Neural cell (in vitro differentiated cells): Measurements from ENCODE around the gene KCNQ2. TPM values are rescaled to one million over a fixed set of nuclear protein-coding genes. Genes with fewer than 3 reads are reported as not detected.

Experiments
- H2AFZ ChIP-seq: fragments of 200-600, 300-800 bp; sonication (generic), shearing (Covaris generic); 2 replicates; pipeline ENCODE4 v1.6.0; 2014; ENCODE audit warnings: low read depth, mild to moderate bottlenecking, antibody characterized with exemption, low read length, moderate library complexity
- H3F3A ChIP-seq: fragments of 200-600 bp; shearing (Covaris generic); 2 replicates; pipeline ENCODE4 v1.6.1; 2016; ENCODE audit warnings: mild to moderate bottlenecking, moderate library complexity, mixed read lengths, antibody characterized with exemption, low read length; ENCODE audit not compliant: insufficient read depth, poor library complexity, severe bottlenecking
- H3K27ac ChIP-seq: fragments of 200-600, 300-800 bp; sonication (generic), shearing (Covaris generic); 2 replicates; pipeline ENCODE4 v1.5.1; 2014; ENCODE audit warnings: mild to moderate bottlenecking, low read length, moderate library complexity
- H3K27me3 ChIP-seq: fragments of 300-800, 200-600 bp; sonication (generic), shearing (Covaris generic); 2 replicates; pipeline ENCODE4 v1.6.0; 2014; ENCODE audit warnings: mild to moderate bottlenecking, low read depth, low read length, moderate library complexity; ENCODE audit not compliant: insufficient read depth
- H3K36me3 ChIP-seq: fragments of 300-800, 200-600 bp; sonication (generic), shearing (Covaris generic); 2 replicates; pipeline ENCODE4 v1.5.1; 2014; ENCODE audit warnings: mild to moderate bottlenecking, antibody characterized with exemption, low read length, moderate library complexity; ENCODE audit not compliant: insufficient read depth
- H3K4me2 ChIP-seq: fragments of 300-800, 200-600 bp; sonication (generic), shearing (Covaris generic); 2 replicates; pipeline ENCODE4 v1.6.0; 2014; ENCODE audit warnings: mild to moderate bottlenecking, low read length
- H3K4me3 ChIP-seq: fragments of 300-800, 200-600 bp; sonication (generic), shearing (Covaris generic); 2 replicates; pipeline ENCODE4 v1.5.1; 2014; ENCODE audit warnings: mild to moderate bottlenecking, low read length, moderate library complexity
- H3K79me2 ChIP-seq: fragments of 200-600 bp; shearing (Covaris generic); replicated peaks from 2 replicates; pipeline ENCODE4 v1.6.0; 2014; ENCODE audit warnings: mild to moderate bottlenecking, low read length, moderate library complexity; ENCODE audit not compliant: insufficient read depth
- H3K9ac ChIP-seq: fragments of 300-800, 200-600 bp; sonication (generic), shearing (Covaris generic); 2 replicates; pipeline ENCODE4 v1.6.1; 2016; ENCODE audit warnings: mild to moderate bottlenecking, low read length, mixed read lengths
- H3K9me2 ChIP-seq: fragments of 200-600 bp; shearing (Covaris generic); 2 replicates; pipeline ENCODE4 v1.6.1; 2016; ENCODE audit warnings: mild to moderate bottlenecking, low read length, mixed read lengths; ENCODE audit not compliant: insufficient read depth
- H3K9me3 ChIP-seq: fragments of 200-600, 300-800 bp; sonication (generic), shearing (Covaris generic); 2 replicates; pipeline ENCODE4 v1.6.1; 2016; ENCODE audit warnings: mild to moderate bottlenecking, mixed run types, low read length, moderate library complexity, mixed read lengths
- H4K20me1 ChIP-seq: fragments of 200-600 bp; shearing (Covaris generic); 2 replicates; pipeline ENCODE4 v1.6.1; 2016; ENCODE audit warnings: mild to moderate bottlenecking, mixed run types; ENCODE audit not compliant: insufficient read depth
- EP300 ChIP-seq: fragments of 450-650 bp; conservative IDR thresholded peaks from 2 replicates; pipeline ENCODE4 v1.6.1; 2014; ENCODE audit warnings: antibody characterized with exemption, mild to moderate bottlenecking, moderate library complexity; ENCODE audit not compliant: poor library complexity, severe bottlenecking
- EZH2 ChIP-seq: fragments of 200-600, 300-800 bp; shearing (Covaris generic), sonication (generic); IDR thresholded peaks from 2 replicates; pipeline ENCODE4 v1.6.1; 2014; ENCODE audit warnings: antibody characterized with exemption, low read length, borderline replicate concordance, mild to moderate bottlenecking; ENCODE audit not compliant: insufficient read depth, poor library complexity, severe bottlenecking
- MXI1 ChIP-seq: fragments of 450-650 bp; conservative IDR thresholded peaks from 2 replicates; pipeline ENCODE4 v1.6.1; 2014; ENCODE audit warnings: antibody characterized with exemption, mild to moderate bottlenecking; ENCODE audit not compliant: poor library complexity, severe bottlenecking
- POLR2AphosphoS5 ChIP-seq: IDR thresholded peaks from 2 replicates; pipeline ENCODE4 v1.6.1; 2012
- RAD21 ChIP-seq: fragments of 450-650 bp; conservative IDR thresholded peaks from 2 replicates; pipeline ENCODE4 v1.6.1; 2014; ENCODE audit warnings: antibody characterized with exemption, mild to moderate bottlenecking, moderate library complexity
- SMC3 ChIP-seq: fragments of 450-650 bp; conservative IDR thresholded peaks from 2 replicates; pipeline ENCODE4 v1.6.1; 2014; ENCODE audit warnings: antibody characterized with exemption, mild to moderate bottlenecking, moderate library complexity; ENCODE audit not compliant: poor library complexity
- TAF1 ChIP-seq: IDR thresholded peaks from 2 replicates; pipeline ENCODE4 v1.6.1; 2012; ENCODE audit warnings: low read depth
- polyA plus RNA-seq: library from polyadenylated mRNA; depleted of rRNA; stranded (reverse); fragments of >200 nt; gene quantifications from 2 replicates; pipeline ENCODE4 v1.2.3, GENCODE V29; 2014
- TF ChIP-seq, protein P1 (sequence below): fragments of 450-650 bp; IDR thresholded peaks from 2 replicates; pipeline ENCODE4 v1.5.1; 2014; ENCODE audit warnings: antibody characterized with exemption, mild to moderate bottlenecking, moderate library complexity; ENCODE audit not compliant: poor library complexity, severe bottlenecking
- TF ChIP-seq, protein P2 (sequence below): IDR thresholded peaks from 2 replicates; pipeline ENCODE4 v1.6.1; 2012; ENCODE audit warnings: borderline replicate concordance

The KCNQ2 gene
- polyA plus RNA-seq, 1 donor from 2014 or later = 84.7 TPM

DNA sequence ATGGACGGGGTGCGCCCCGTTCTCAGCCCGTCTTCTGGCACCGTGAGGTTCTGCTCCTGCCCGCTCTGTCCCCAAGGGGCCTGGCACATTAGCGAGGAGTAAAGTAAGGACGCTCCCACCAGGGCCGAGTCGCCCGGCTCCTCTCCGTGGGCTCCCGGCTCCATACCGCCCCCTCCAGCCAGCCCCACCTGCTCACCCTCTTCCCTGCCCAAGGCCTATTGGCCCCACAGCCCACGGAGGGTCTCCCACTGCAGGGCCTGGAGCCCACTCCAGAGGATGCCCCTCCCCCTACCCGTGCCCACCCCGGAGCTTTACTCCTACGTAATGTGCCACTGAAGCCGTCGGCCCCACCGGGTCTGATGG, 63.8 kb downstream of the KCNQ2 start:
- H3K4me2 ChIP-seq = no peak overlapping the region
- no peaks in the 10 kb centered on the region for H3K36me3 ChIP-seq
- no peaks in the 10 kb centered on the region for H3K79me2 ChIP-seq
- no peak overlapping the region for H3K9ac ChIP-seq
- no peak overlapping the region for H3K4me3 ChIP-seq
- no peaks in the 10 kb centered on the region for H3K9me3 ChIP-seq
- no peaks in the 10 kb centered on the region for H3K27me3 ChIP-seq
- H4K20me1 ChIP-seq = no peaks in the 10 kb centered on the region
- no peak overlapping the region for H3K27ac ChIP-seq
- H3K9me2 ChIP-seq = no peaks in the 10 kb centered on the region
- no peaks in the 10 kb centered on the region for H3F3A ChIP-seq
- TF ChIP-seq MXI1 (no peak), EZH2 (no peak), POLR2AphosphoS5 (no peak), SMC3 (no peak), RAD21 (no peak), TAF1 (no peak), EP300 (no peak)
- TF ChIP-seq, protein P1, sequence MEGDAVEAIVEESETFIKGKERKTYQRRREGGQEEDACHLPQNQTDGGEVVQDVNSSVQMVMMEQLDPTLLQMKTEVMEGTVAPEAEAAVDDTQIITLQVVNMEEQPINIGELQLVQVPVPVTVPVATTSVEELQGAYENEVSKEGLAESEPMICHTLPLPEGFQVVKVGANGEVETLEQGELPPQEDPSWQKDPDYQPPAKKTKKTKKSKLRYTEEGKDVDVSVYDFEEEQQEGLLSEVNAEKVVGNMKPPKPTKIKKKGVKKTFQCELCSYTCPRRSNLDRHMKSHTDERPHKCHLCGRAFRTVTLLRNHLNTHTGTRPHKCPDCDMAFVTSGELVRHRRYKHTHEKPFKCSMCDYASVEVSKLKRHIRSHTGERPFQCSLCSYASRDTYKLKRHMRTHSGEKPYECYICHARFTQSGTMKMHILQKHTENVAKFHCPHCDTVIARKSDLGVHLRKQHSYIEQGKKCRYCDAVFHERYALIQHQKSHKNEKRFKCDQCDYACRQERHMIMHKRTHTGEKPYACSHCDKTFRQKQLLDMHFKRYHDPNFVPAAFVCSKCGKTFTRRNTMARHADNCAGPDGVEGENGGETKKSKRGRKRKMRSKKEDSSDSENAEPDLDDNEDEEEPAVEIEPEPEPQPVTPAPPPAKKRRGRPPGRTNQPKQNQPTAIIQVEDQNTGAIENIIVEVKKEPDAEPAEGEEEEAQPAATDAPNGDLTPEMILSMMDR = no peak
- TF ChIP-seq, protein P2, sequence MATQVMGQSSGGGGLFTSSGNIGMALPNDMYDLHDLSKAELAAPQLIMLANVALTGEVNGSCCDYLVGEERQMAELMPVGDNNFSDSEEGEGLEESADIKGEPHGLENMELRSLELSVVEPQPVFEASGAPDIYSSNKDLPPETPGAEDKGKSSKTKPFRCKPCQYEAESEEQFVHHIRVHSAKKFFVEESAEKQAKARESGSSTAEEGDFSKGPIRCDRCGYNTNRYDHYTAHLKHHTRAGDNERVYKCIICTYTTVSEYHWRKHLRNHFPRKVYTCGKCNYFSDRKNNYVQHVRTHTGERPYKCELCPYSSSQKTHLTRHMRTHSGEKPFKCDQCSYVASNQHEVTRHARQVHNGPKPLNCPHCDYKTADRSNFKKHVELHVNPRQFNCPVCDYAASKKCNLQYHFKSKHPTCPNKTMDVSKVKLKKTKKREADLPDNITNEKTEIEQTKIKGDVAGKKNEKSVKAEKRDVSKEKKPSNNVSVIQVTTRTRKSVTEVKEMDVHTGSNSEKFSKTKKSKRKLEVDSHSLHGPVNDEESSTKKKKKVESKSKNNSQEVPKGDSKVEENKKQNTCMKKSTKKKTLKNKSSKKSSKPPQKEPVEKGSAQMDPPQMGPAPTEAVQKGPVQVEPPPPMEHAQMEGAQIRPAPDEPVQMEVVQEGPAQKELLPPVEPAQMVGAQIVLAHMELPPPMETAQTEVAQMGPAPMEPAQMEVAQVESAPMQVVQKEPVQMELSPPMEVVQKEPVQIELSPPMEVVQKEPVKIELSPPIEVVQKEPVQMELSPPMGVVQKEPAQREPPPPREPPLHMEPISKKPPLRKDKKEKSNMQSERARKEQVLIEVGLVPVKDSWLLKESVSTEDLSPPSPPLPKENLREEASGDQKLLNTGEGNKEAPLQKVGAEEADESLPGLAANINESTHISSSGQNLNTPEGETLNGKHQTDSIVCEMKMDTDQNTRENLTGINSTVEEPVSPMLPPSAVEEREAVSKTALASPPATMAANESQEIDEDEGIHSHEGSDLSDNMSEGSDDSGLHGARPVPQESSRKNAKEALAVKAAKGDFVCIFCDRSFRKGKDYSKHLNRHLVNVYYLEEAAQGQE = no peak
- H2AFZ ChIP-seq = no peak overlapping the region

GRCh38 chr20:63407928-63408683, 64.3 kb downstream of the KCNQ2 start:
- H3K4me3 ChIP-seq = no peak overlapping the region
- no peak overlapping the region for H3K4me2 ChIP-seq
- H3K9me2 ChIP-seq = no peaks in the 10 kb centered on the region
- no peaks in the 10 kb centered on the region for H3K27me3 ChIP-seq
- H3K9me3 ChIP-seq = no peaks in the 10 kb centered on the region
- H3K79me2 ChIP-seq = no peaks in the 10 kb centered on the region
- H2AFZ ChIP-seq = no peak overlapping the region
- TF ChIP-seq, protein P1 = no peak
- no peak for TF ChIP-seq MXI1
- no peak for TF ChIP-seq RAD21
- no peak for TF ChIP-seq EP300
- TF ChIP-seq, protein P2 = no peak
- H3F3A ChIP-seq = no peaks in the 10 kb centered on the region
- no peak overlapping the region for H3K9ac ChIP-seq
- H3K27ac ChIP-seq = no peak overlapping the region
- H3K36me3 ChIP-seq = no peaks in the 10 kb centered on the region
- H4K20me1 ChIP-seq = no peaks in the 10 kb centered on the region
